HEK293 (cell line): ENCODE results near the gene RPL29.
"Not testable (repeated sequence)": the region's sequence is repeated elsewhere in the genome, so short reads cannot be mapped to it uniquely, and the experiment has no call there.

ENCODE experiments used
- OSR2 ChIP-seq: fragments of 450-650 bp; formaldehyde crosslinking; IDR thresholded peaks from 2 replicates; pipeline ENCODE4 v1.5.1; 2016; ENCODE audit warnings: missing biosample characterization, missing genetic modification characterization
- ZNF24 ChIP-seq: fragments of 450-650 bp; formaldehyde crosslinking; IDR thresholded peaks from 2 replicates; pipeline ENCODE4 v1.5.1; 2016; ENCODE audit warnings: missing biosample characterization, missing genetic modification characterization
- ZNF416 ChIP-seq: fragments of 450-650 bp; formaldehyde crosslinking; IDR thresholded peaks from 2 replicates; pipeline ENCODE4 v1.5.1; 2016; ENCODE audit warnings: missing biosample characterization, missing genetic modification characterization
- ZNF623 ChIP-seq: fragments of 450-650 bp; formaldehyde crosslinking; IDR thresholded peaks from 2 replicates; pipeline ENCODE4 v1.5.1; 2016; ENCODE audit warnings: missing biosample characterization, missing genetic modification characterization
- TF ChIP-seq, protein P1 (sequence below): fragments of 450-650 bp; formaldehyde crosslinking; IDR thresholded peaks from 2 replicates; pipeline ENCODE4 v1.5.1; 2016; ENCODE audit warnings: missing biosample characterization, missing genetic modification characterization

DNA sequence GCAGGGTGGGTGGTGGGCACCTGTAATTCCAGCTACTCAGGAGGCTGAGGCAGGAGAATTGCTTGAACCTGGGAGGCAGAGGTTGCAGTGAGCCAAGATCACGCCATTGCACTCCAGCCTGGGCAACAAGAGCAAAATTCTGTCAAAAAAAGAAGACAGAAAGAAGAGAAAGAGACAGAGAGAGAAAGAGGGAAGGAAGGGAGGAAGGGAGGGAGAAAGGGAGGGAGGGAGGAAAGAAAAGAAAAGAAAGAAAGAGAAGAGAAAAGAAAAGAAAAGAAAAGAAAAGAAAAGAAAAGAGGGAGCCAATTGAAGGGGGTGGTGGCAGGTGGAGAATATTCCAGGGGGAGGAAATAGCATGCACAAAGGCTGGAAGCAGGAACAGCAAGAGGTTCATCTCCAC is 47.3 kb upstream of the RPL29 start:
- TF ChIP-seq OSR2 (tag by site-specific recombination); ZNF623 (tag by site-specific recombination); ZNF416 (tag by site-specific recombination); ZNF24: not testable (repeated sequence)
- TF ChIP-seq, protein P1, sequence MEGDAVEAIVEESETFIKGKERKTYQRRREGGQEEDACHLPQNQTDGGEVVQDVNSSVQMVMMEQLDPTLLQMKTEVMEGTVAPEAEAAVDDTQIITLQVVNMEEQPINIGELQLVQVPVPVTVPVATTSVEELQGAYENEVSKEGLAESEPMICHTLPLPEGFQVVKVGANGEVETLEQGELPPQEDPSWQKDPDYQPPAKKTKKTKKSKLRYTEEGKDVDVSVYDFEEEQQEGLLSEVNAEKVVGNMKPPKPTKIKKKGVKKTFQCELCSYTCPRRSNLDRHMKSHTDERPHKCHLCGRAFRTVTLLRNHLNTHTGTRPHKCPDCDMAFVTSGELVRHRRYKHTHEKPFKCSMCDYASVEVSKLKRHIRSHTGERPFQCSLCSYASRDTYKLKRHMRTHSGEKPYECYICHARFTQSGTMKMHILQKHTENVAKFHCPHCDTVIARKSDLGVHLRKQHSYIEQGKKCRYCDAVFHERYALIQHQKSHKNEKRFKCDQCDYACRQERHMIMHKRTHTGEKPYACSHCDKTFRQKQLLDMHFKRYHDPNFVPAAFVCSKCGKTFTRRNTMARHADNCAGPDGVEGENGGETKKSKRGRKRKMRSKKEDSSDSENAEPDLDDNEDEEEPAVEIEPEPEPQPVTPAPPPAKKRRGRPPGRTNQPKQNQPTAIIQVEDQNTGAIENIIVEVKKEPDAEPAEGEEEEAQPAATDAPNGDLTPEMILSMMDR (tag by site-specific recombination), result not testable (repeated sequence)
